D721Med (cell line): ENCODE measurements around the gene SNX7.

Experiments used
- DNase-seq: peaks from one replicate; pipeline ENCODE4 v3.0.0; 2011; ENCODE audit warnings: low spot score; ENCODE audit not compliant: insufficient read length
- FAIRE-seq: peaks from 2 replicates; lab custom pipeline; 2011; peaks lifted over from hg19 to GRCh38; lab: Jason Lieb, UNC
- TF ChIP-seq, protein P1 (sequence below): IDR thresholded peaks from 2 replicates; pipeline ENCODE4 v1.5.1; 2012; ENCODE audit warnings: mild to moderate bottlenecking, control low read depth; ENCODE audit not compliant: insufficient read depth; ENCODE audit errors: missing control alignments

SNX7 gene

DNA sequence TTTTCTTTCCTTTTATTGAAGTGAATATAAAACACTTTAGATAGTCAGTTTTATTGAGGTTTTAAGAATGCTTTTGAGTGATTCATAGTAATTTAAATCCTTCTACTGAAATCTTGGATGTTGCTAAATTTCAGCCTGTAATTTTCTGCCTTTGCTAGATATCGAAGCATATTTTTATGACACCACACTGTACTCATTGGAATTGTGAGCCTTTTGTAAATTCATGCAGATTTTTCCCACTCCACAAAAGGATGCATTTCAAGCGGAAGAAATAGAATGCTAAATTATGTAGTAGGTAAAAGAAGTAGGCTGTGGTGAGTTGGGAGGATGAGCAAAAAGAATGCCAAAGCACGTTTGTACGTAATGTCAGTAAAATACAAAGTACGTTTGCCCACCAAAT, 13.8 kb downstream of the SNX7 start:
- TF ChIP-seq, protein P1, sequence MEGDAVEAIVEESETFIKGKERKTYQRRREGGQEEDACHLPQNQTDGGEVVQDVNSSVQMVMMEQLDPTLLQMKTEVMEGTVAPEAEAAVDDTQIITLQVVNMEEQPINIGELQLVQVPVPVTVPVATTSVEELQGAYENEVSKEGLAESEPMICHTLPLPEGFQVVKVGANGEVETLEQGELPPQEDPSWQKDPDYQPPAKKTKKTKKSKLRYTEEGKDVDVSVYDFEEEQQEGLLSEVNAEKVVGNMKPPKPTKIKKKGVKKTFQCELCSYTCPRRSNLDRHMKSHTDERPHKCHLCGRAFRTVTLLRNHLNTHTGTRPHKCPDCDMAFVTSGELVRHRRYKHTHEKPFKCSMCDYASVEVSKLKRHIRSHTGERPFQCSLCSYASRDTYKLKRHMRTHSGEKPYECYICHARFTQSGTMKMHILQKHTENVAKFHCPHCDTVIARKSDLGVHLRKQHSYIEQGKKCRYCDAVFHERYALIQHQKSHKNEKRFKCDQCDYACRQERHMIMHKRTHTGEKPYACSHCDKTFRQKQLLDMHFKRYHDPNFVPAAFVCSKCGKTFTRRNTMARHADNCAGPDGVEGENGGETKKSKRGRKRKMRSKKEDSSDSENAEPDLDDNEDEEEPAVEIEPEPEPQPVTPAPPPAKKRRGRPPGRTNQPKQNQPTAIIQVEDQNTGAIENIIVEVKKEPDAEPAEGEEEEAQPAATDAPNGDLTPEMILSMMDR, result no peak
- FAIRE-seq (no peak), DNase-seq (no peak)

DNA sequence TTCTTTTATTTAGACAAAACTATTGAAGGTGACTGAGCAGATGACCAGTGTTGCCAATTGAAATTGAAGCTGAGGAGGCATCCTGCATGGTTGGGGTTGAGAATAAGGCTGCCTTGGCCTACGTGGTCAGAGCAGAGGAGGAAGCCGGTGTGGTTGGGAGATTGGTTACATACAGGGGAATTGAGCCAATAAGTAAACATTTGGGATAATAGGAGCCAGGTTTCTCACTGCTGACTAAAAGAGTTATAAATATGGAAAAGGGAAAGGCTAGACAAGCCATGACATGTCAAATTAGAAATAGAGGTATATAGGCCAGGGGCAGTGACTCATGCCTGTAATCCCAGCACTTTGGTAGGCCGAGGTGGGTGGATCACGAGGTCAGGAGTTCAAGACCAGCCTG, 15.8 kb downstream of the SNX7 start:
- DNase-seq (no peak), FAIRE-seq (no peak)
- TF ChIP-seq, protein P1, result no peak

DNA sequence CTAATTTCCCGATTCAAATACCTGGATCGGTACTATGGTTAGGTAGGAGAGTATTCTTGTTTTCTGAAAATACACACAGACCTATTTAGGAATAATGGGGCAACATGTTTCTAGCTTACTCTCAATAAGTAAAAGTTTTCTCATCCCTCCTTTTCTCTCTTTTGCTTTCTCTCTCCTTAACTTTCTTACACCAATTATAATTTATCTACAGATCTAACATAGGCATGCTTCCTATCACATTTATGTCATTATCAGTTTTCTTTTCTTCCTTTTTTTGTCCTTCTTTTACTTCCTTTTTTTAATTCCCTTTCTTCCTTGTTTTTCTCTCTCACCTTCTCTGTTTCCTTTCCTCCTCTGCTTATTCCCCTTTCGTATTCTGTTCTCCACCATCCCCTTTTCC, 20.3 kb downstream of the SNX7 start:
- TF ChIP-seq, protein P1, result no peak
- FAIRE-seq (no peak), DNase-seq (no peak)

DNA sequence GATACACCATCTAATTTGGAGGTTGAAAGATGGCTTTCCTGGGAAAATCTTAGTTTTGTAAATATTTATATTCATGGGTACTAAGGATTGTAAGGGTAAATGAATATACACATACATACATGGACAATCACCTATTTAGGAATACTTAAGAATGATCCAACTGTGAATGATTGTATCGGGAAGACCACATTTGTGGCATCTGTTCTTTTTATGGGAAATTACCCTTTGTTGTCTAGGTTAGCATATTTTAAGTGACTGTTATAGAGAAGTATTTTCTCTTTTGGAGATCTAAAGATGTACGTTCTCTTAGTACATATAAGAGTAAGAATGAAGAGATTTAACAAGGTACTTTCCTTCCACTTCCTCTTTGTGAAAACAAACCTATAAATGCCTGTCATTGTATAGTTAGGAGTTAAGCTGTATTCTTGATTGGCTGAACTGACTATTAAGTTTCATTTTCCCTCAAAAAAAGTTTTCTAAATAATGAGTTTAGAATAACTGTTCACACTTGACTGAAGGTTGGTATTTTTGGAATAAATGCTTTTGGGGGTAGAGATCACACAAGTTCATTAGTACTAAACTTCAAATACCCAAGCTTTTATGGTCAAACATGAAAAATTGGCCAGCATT, 26.7 kb downstream of the SNX7 start:
- TF ChIP-seq, protein P1, result no peak
- no peak for DNase-seq
- FAIRE-seq, result no peak

DNA sequence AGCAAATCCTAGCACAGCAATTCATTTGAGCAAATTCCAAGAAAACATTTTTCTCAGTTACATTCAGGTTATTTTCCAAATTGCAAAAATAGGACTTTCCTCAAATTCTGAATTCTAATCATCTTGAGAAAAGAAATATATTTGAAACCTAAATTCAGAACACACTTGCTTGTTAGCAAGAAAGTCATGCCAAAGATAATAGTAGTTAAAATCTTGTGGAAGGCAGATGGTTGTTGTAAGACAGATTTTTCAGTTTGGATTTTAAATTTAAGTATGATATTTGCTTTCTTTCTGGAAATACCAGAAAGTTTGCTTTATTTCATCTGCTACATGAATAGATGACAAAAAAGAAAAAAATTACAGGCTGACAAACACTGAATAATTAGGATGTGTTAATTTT, 29.1 kb downstream of the SNX7 start:
- TF ChIP-seq, protein P1, result no peak
- FAIRE-seq (no peak), DNase-seq (no peak)

DNA sequence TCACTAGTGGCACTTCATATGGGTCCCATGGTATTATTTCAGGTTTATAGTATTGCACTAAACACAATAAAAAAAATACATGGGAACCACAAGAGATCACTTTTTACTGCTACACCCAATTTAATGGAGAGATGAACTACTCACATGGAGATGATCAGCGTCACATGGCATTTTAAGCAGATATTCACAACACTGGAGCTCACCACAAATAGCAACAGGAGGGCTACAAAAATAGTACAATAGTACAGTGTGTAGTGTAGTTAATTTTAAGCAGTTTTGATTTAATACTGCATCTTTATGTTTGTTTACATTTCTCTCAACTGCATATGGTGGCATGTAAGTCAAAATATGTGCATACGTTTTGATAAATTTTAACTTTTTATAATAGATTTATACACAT, 31.0 kb downstream of the SNX7 start:
- TF ChIP-seq, protein P1, result no peak
- no peak for DNase-seq
- no peak for FAIRE-seq

DNA sequence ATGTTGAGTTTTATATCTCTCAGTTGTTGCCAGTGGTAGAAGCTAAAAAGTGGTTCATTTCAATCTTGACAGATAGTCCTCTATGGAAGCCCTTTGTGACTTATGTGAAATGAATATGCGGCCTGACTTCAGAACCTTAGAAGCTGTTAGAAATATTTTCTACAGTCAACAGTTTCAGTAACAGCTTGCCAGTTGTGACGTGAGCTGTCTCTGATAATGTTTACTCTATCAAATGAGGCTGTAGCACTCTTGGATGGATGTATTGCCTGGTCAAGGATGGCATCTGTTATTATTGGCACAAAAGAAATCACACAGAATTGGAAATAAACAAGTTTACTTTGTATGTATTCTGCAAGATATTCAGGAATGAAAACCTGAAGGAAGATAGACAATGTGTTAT, 31.9 kb downstream of the SNX7 start:
- TF ChIP-seq, protein P1, result no peak
- FAIRE-seq (no peak), DNase-seq (no peak)
